GM10266 (cell line): ENCODE data around the gene PASD1.
"Not testable (repeated sequence)": the region's sequence is repeated elsewhere in the genome, so short reads cannot be mapped to it uniquely, and the experiment has no call there.

Experiments
- DNase-seq: peaks from one replicate; pipeline ENCODE4 v3.0.0; 2012; ENCODE audit errors: extremely low spot score
- TF ChIP-seq, protein P1 (sequence below): IDR thresholded peaks from 2 replicates; pipeline ENCODE4 v1.5.1; 2012; ENCODE audit warnings: mild to moderate bottlenecking, low read depth; ENCODE audit not compliant: control insufficient read depth, insufficient read depth; ENCODE audit errors: missing control alignments

PASD1 gene

DNA sequence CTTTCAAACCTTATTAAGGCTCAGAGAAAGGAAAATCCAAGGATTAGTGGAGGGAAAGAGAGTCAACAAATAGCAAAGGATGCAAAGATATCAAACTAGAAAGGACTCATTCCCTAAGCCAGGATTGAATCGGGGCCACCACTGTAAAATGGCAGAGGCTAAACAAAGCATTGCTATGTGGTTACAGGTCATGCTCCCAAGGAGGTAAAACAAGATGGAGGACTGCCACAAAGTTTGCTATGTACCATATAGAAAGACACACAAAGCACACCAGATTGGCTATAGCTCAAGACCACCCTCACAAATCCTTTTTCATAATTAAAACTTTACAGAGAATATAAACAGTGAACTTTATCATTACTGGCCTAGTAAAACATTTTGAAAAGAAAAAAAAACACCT lies 25.9 kb upstream of the PASD1 start:
- TF ChIP-seq, protein P1, sequence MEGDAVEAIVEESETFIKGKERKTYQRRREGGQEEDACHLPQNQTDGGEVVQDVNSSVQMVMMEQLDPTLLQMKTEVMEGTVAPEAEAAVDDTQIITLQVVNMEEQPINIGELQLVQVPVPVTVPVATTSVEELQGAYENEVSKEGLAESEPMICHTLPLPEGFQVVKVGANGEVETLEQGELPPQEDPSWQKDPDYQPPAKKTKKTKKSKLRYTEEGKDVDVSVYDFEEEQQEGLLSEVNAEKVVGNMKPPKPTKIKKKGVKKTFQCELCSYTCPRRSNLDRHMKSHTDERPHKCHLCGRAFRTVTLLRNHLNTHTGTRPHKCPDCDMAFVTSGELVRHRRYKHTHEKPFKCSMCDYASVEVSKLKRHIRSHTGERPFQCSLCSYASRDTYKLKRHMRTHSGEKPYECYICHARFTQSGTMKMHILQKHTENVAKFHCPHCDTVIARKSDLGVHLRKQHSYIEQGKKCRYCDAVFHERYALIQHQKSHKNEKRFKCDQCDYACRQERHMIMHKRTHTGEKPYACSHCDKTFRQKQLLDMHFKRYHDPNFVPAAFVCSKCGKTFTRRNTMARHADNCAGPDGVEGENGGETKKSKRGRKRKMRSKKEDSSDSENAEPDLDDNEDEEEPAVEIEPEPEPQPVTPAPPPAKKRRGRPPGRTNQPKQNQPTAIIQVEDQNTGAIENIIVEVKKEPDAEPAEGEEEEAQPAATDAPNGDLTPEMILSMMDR: no peak
- no peak for DNase-seq

DNA sequence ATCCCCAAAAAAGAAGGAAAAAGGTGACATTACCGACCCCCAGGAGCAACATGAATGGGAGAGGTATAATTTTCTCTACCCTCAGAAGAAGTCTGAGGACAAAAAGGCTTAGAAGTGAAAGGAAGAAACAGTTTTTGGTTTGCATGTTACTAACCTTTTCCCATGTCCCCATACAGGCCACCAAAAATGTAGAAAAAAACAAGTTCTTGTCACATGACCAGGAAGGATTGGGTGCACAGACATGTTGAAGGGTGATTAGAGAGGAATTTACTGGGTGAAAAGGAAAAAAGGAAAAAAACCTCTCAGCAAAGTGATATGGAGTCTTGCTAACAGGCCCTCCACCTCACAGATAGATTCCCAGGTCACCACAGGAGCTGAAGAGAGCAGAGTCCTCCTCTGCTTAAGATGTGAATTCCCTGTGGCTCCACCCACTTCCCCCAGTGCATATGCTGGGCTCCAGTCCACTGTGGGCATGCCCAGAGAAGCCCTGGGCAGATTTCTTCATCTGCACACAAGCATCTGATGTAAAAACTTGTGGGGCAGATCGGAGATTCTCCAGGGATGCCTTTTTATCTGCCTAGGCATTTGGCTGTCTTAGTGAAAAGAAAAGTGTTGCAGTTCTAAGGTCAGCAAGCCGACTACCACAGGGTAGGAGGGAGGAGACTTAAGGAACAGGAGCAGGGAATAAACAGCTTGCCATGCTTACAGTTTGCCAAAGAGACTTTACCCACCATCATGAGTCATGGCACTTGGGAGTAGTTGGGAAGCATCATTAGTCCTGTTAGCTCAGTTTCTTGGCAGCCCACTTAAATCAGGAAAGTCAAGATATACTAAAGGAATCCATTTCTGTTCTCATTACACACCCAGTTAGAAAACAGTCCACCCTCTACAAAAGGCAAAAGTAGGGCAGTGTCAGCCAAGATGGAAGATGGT lies 25.0 kb upstream of the PASD1 start:
- TF ChIP-seq, protein P1: no peak
- peak; percentile 0 for DNase-seq

DNA sequence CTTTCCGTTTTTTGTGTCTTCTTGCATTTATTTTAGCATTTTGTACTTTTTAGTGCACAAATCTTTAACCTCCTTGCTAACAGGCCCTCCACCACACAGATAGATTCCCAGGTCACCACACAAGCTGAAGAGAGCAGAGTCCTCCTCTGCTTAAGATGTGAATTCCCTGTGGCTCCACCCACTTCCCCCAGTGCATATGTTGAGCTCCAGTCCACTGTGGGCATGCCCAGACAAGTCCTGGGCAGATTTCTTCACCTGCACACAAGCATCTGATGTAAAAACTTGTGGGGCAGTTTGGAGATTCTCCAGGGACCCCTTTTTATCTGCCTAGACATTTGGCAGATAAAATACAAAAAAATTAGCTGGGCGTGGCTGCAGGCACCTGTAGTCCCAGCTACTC lies 19.8 kb upstream of the PASD1 start:
- TF ChIP-seq, protein P1: no peak
- peak; percentile 0 for DNase-seq

DNA sequence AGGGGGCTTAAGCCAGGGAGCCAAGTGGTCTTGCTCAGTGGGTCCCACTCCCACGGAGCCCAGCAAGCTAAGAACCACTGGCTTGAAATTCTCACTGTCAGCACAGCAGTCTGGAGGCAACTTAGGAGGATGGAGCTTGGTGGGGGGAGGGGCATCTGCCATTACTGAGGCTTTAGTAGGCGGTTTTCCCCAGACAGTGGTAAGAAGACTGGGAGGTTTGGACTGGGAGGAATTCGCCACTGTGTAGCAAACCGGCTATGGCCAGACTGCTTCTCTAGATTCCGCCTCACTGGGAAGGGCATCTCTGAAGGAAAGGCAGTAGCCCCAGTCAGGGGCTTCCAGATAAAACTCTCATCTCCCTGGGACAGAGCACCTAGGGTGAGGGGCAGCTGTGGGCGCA lies 17.2 kb upstream of the PASD1 start:
- not testable (repeated sequence) for DNase-seq

DNA sequence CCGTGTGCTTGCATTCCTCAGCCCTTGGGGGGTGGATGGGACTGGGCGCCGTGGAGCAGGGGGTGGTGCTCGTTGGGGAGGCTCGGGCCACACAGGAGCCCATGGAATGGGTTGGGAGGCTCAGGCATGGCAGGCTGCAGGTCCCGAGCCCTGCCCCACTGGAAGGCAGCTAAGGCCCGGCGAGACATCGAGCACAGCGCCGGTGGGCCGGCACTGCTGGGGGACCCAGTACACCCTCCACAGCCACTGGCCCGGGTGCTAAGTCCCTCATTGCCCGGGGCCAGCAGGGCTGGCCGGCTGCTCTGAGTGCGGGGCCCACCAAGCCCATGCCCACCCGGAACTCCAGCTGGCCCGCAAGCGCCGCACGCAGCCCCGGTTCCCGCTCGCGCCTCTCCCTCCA lies 12.3 kb upstream of the PASD1 start:
- DNase-seq: not testable (repeated sequence)

DNA sequence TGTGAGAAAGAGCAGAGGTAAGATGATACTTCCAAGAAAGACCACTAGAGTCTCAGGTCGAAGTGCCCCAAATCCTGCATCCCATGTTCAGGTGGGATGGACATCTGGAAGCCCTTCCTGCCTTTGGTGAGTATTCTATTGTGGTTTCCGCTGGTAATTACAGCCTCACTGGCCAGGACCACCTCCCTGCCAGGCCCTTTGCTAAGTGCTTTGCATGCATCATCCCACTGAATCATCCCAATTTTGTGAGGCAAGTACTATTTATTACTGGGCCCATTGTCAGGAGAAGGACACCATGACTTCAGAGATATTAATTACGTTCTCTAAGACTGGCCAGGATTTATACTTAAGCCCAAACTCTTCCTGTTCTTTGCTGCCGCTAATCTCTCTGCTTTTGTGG lies 10.7 kb upstream of the PASD1 start:
- no peak for DNase-seq
- TF ChIP-seq, protein P1: no peak

DNA sequence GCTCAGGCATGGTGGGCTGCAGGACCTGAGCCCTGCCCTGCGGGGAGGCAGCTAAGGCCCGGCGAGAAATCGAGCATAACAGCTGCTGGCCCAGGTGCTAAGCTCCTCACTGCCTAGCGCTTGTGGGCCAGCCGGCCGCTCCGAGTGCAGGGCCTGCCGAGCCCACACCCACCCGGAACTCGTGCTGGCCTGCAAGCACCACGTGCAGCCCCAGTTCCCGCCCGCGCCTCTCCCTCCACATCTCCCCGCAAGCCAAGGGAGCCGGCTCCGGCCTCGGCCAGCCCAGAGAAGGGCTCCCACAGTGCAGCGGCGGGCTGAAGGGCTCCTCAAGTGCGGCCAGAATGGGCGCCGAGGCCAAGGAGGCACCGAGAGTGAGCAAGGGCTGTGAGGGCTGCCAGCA lies 8.2 kb upstream of the PASD1 start:
- DNase-seq: not testable (repeated sequence)

DNA sequence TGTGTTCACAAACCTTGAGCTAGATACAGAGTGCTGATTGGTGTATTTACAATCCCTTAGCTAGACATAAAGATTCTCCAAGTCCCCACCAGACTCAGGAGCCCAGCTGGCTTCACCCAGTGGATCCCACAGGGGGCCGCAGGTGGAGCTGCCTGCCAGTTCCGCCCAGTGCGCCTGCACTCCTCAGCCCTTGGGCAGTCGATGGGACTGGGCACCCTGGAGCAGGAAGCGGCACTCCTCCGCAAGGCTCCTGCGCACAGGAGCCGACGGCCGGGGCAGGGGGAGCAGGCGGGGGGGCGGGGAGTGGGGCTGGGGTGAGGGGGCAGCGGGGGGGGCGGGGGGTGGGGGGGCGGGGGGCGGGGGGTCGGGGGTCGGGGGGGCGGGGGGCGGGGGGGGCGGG lies 990 bp upstream of the PASD1 start:
- not testable (repeated sequence) for DNase-seq

DNA sequence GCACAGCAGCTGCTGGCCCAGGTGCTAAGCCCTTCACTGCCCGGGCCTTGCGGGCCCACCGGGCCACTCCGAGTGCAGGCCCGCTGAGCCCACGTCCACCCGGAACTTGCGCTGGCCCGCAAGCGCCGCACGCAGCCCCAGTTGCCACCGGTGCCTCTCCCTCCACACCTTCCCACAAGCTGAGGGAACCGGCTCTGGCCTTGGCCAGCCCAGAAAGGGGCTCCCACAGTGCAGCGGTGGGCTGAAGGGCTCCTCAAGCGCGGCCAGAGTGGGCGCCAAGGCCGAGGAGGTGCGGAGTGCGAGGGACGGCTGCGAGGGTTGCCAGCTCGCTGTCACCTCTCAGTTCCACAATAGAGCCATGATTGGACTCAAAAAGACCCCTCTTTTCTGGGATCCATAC lies 472 bp upstream of the PASD1 start:
- DNase-seq: not testable (repeated sequence)

DNA sequence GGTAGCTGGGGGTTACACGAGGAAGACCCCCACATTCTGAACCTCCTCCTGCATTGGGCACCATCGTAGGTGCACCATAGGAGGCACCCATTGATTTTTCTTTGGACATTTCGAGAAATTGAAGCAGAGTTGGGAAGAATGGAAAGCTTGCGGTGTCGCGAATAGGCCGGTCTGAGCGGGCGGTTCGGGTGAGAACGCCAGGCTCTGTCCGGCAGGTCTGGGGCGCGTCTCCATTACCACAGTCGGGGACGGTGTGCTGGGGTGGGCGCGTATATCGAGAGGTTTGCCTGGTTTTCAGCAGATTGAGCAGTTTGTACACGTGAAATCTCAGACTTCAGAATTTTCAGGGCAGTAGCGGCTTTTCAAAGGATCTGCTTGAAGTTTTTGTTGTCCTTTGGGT lies 560 bp downstream of the PASD1 start:
- no peak for DNase-seq
- TF ChIP-seq, protein P1: no peak

DNA sequence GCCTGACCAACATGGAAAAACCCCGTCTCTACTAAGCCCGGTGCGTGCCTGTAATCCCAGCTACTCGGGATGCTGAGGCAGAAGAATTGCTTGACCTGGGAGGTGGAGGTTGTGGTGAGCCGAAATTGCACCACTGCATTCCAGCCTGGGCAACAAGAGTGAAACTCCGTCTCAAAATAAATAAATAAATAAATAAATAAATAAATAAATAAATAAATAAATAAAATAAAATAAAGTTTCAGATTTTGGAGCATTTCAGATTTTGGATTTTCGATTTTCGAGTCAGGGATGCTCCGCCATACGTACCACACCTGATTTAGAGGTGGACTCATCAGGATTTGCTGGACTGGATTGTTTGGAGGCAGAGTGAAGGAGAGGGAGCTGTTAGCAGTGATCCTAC lies 3.4 kb downstream of the PASD1 start:
- DNase-seq: not testable (repeated sequence)
